RWPE2 (cell line): Measurements from ENCODE around the gene CHGA.

ENCODE experiments used
- ATAC-seq: fragments of 200-7000 bp; cut with Tn5 transposase; 3 replicates; pipeline ENCODE4 v1.9.1; 2021; ENCODE audit warnings: low read depth
- DNase-seq: peaks from one replicate; pipeline ENCODE4 v3.0.0-alpha.2; 2020; ENCODE audit warnings: low spot score
- H3K27ac ChIP-seq: fragments of 450-650 bp; 2 replicates; pipeline ENCODE4 v1.5.1; 2017; ENCODE audit warnings: mild to moderate bottlenecking; ENCODE audit not compliant: poor library complexity, severe bottlenecking
- H3K27me3 ChIP-seq: fragments of 250-450 bp; sonication (Bioruptor Pico); 2 replicates; pipeline ENCODE4 v1.5.1; 2021; ENCODE audit warnings: mild to moderate bottlenecking, moderate library complexity; ENCODE audit not compliant: insufficient read depth, poor library complexity, severe bottlenecking
- H3K36me3 ChIP-seq: fragments of 250-450 bp; sonication (Bioruptor Pico); 2 replicates; pipeline ENCODE4 v1.5.1; 2020; ENCODE audit warnings: low read depth, mild to moderate bottlenecking, moderate library complexity
- H3K4me1 ChIP-seq: fragments of 250-450 bp; sonication (Bioruptor Pico); 2 replicates; pipeline ENCODE4 v1.5.1; 2021; ENCODE audit warnings: mild to moderate bottlenecking, moderate library complexity; ENCODE audit not compliant: insufficient read depth, poor library complexity, severe bottlenecking
- H3K4me3 ChIP-seq: fragments of 250-450 bp; sonication (Bioruptor Pico); 2 replicates; pipeline ENCODE4 v1.5.1; 2021; ENCODE audit warnings: mild to moderate bottlenecking, moderate library complexity; ENCODE audit not compliant: severe bottlenecking
- H3K9me3 ChIP-seq: fragments of 250-450 bp; sonication (Bioruptor Pico); 2 replicates; pipeline ENCODE4 v1.5.1; 2021; ENCODE audit warnings: mild to moderate bottlenecking, moderate library complexity; ENCODE audit not compliant: severe bottlenecking
- TF ChIP-seq, protein P1 (sequence below): fragments of 450-650 bp; IDR thresholded peaks from one replicate; pipeline ENCODE4 v1.5.1; 2017; ENCODE audit warnings: mild to moderate bottlenecking, moderate library complexity; ENCODE audit not compliant: poor library complexity, severe bottlenecking

CHGA gene

DNA sequence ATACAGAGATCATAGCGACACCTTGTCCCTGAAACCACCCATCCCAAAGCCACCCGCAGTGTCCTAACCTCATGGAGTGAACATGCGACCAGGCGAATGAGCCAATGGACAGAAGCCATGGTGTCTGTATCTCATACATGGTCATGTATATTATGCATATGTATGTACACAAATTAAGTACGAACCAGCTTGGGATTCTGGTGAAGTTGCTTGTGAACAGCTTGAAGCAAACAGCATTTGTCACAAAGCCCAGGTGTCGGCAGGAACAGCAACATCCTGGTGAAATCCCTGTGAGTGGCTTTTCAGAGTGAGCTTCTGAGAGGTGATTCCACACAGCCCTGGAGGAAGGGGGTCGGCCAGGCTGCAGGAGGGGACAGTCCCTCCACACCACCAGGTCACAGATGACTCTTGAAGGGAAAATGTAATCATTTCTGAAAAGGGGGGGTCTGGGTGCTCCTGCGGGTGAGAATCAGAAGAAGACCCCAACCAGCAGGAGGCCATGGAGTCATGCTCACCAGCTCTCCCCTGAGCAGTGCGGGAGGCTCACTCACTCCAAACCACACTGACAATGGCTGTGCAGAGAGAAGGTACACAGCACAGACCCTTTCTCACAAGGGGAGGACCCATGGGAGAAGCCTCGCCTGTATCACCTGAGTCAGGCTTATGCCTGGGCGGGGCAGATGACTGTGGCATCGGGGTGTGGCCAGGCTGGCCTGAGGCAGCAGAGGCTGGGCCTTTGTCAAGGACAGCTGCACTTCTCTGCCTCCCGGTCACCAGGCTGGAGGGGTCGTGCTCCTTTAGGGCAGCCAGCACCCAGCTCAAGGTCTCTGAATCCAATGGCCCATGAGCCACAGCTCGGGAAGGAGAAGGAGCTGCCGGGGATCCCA lies 14.3 kb downstream of the CHGA start:
- TF ChIP-seq, protein P1, sequence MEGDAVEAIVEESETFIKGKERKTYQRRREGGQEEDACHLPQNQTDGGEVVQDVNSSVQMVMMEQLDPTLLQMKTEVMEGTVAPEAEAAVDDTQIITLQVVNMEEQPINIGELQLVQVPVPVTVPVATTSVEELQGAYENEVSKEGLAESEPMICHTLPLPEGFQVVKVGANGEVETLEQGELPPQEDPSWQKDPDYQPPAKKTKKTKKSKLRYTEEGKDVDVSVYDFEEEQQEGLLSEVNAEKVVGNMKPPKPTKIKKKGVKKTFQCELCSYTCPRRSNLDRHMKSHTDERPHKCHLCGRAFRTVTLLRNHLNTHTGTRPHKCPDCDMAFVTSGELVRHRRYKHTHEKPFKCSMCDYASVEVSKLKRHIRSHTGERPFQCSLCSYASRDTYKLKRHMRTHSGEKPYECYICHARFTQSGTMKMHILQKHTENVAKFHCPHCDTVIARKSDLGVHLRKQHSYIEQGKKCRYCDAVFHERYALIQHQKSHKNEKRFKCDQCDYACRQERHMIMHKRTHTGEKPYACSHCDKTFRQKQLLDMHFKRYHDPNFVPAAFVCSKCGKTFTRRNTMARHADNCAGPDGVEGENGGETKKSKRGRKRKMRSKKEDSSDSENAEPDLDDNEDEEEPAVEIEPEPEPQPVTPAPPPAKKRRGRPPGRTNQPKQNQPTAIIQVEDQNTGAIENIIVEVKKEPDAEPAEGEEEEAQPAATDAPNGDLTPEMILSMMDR, result no peak
- H3K4me3 ChIP-seq, result no peak overlapping the region
- ATAC-seq (peak; percentile 86), DNase-seq (no peak)
- peaks cover 9% of the 10 kb centered on the region for H3K4me1 ChIP-seq
- H3K36me3 ChIP-seq, result peaks cover 10% of the 10 kb centered on the region
- H3K27me3 ChIP-seq, result no peaks in the 10 kb centered on the region
- H3K9me3 ChIP-seq, result no peaks in the 10 kb centered on the region
- H3K27ac ChIP-seq, result no peak overlapping the region

DNA sequence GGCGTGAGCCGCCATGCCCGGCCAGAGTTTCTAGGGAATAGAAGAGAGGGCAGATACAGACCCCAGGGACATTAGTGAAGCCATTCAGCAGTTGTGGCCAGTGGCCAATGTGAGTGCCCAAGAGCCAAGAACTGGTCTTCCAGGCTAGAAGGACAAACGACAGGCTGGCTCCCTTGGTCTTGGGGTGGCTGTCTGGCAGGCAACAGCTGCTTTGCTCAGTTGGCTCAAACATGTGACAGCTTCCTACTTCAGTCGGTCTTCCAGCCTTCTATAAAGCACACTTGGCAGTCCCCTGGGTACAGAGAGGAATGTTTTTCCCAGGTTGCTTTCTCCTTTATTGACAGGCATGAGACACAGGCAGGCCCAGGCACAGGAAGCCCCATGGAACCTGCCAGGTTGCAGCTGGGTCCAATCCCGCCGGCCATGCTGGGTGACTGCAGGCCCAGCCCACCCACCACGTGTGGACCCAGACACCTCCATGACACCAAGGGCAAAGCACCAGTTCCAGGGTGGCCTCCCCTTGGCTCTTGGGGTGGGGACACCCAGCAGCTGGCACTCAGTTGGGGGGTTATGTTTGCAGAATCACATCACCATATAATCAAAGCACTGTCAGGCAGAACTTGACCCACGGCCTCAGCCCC lies 15.4 kb downstream of the CHGA start:
- TF ChIP-seq, protein P1, result no peak
- DNase-seq, result no peak
- Histone ChIP-seq H3K36me3 (peaks cover 10% of the 10 kb centered on the region), H3K4me1 (peaks cover 9% of the 10 kb centered on the region), H3K4me3 (no peak overlapping the region), H3K9me3 (no peaks in the 10 kb centered on the region), H3K27me3 (no peaks in the 10 kb centered on the region), H3K27ac (no peak overlapping the region)
- no peak for ATAC-seq

DNA sequence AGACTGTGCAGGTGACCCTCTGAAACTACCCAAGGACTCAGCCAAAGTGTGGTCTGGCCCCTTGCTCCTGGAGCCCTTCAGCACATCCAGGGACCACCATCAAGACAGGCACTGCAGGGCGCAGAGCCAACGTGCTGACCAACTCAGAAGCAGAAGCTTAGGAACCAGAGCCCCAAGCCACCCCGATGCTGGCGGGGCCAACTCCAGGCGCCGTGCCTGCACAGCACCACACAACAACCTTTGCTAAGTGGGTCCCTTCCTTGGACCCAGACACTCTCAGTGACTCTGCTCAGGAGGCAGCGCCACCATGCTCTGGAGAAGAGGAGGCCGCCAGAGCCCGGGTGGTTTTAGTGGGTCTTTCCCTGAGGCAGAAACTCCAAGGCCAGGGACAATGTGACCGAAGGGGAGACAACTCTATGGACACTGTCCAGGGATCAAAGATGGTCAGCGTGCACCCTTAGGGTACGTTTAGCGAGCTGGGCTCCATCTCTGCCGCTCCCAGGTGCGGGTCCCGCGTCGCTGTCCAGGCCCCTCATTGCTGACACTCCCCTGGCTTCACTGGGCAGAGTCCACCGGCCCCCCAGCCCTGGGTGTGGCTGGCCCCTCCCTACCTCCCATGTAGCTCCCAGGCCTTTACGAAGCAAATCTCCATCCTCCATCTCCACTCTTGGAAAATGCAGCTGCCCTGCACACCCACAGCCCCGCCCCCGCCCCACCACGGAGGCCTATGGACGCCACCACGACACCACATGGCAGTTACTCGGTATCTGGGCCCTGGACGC lies 16.1 kb downstream of the CHGA start:
- no peak for ATAC-seq
- TF ChIP-seq, protein P1, result no peak

DNA sequence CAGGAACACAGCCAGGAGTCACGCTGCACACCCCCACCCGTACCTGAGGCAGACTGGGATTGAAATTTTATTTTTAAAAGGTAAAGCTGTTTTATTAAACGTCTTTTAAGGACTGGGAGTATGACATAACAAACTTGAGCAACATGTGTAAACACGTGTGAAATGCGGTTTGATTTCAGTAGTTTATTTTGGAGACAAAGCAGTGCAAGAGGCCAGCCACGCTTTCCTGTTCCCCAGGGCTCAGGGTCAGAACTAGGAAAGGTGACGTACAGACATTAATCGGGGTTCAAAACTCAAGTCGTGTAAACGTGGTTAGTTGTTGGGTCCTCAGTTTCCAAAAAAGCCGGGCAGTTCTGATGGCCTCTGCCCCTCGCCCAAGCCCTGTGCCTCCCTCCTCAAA lies 16.7 kb downstream of the CHGA start:
- DNase-seq (no peak), ATAC-seq (no peak)
- H3K27me3 ChIP-seq, result no peaks in the 10 kb centered on the region
- peaks cover 16% of the 10 kb centered on the region for H3K36me3 ChIP-seq
- TF ChIP-seq, protein P1, result no peak
- no peak overlapping the region for H3K27ac ChIP-seq
- no peak overlapping the region for H3K4me3 ChIP-seq
- H3K9me3 ChIP-seq, result no peaks in the 10 kb centered on the region
- H3K4me1 ChIP-seq, result peaks cover 9% of the 10 kb centered on the region

More for the DNA sequence above, 16.1 kb downstream of the CHGA start:
- peaks cover 9% of the 10 kb centered on the region for H3K4me1 ChIP-seq
- H3K4me3 ChIP-seq, result no peak overlapping the region
- H3K27ac ChIP-seq, result no peak overlapping the region
- DNase-seq, result no peak
- peaks cover 10% of the 10 kb centered on the region for H3K36me3 ChIP-seq
- H3K27me3 ChIP-seq, result no peaks in the 10 kb centered on the region
- H3K9me3 ChIP-seq, result no peaks in the 10 kb centered on the region
